ENCODE measurements around the gene TCP1.

The TCP1 gene

DNA sequence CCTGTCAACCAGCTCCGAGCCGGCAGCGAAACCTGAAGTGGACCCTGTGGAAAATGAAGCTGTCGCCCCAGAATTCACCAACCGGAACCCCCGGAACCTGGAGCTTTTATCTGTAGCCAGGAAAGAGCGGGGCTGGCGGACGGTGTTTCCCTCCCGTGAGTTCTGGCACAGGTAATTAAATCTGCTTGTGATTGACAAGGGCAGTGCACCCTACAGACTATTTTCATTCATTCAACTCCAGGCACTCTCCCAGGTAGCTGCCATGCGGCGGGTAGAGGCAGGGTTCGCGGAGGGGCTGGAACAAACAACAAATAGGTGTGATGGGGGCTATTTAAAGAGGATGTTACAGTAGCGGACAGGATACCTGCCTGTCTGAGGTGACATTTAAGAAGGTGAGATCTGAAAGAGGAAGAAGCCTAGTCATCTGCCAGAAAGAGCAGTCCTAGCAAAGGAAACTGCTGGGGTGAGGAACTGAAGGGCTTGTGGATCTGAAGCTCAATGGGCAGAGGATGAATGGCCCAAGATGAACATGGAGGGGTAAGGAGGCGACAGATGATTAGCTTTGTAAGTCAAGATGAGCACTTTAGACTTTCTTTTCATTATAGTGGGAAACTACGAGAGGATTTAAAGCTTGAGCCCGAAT lies 1.7 kb upstream of the TCP1 start:
- ATAC-seq, result no peak
- TF ChIP-seq SNAI2 (CRISPR knock-in tag; IDR thresholded peaks at IDR 0.05), result no peak
- TF ChIP-seq ESRRG (CRISPR knock-in tag; IDR thresholded peaks at IDR 0.05), result no peak
- TF ChIP-seq POU6F1 (CRISPR knock-in tag; IDR thresholded peaks at IDR 0.05; ENCODE audit: borderline replicate concordance, low read depth), result no peak
- no peak for TF ChIP-seq RARB (CRISPR knock-in tag; IDR thresholded peaks at IDR 0.05)
- TF ChIP-seq ZFP3 (CRISPR knock-in tag; IDR thresholded peaks at IDR 0.05), result no peak
- no peak for TF ChIP-seq ZFP30 (CRISPR knock-in tag; IDR thresholded peaks at IDR 0.05)

DNA sequence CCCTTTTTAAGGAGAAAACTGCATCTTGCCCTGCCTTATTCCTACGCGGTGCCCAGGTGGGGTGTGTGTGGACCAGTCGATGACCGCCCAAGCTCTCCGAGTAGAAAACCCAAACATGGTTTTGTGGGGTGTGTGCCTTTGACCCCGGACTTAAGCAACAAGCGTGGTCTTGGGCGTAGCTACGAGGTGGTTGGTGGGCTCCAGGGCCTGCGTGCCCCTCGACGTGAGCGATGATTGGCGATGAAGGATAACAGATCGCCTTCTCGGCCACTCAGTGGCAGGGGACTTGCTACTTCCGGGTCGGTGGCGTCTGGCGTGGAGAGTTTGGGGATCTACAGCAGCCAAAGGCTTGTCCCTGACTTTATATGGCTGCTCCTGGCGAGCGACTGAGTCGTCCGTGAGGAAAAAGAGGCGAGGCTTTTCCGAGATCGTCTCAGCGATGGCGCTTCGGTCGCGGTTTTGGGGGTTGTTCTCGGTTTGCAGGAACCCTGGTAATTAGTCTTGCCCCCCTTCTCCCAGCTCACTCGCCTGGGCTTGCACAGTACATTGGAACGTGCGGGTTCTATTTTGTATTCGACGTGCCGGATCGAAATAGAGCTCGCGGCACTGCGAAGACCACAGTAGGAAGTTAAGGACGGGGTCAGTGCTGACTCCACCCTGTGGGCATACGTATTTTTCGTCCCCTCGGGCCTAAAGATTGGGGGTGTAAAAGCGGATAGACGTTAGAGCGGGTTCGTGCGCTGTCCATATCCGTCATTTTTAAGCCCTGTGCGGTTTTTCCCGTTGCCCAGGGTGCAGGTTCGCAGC lies 950 bp upstream of the TCP1 start, which contains the start of gene MRPL18:
Gene MRPL18 (plus strand): TSS at position 319 of the 807 bp plus-strand sequence. CDS start 121 bp downstream, at position 440.
- no peak for TF ChIP-seq ZNF8 (CRISPR knock-in tag; IDR thresholded peaks at IDR 0.05)
- TF ChIP-seq ESRRG (CRISPR knock-in tag; IDR thresholded peaks at IDR 0.05), result no peak
- no peak for TF ChIP-seq SNAI2 (CRISPR knock-in tag; IDR thresholded peaks at IDR 0.05)
- TF ChIP-seq PPARA (CRISPR knock-in tag; IDR thresholded peaks at IDR 0.05; ENCODE audit: borderline replicate concordance), result no peak
- no peak for TF ChIP-seq PATZ1 (CRISPR knock-in tag; IDR thresholded peaks at IDR 0.05; ENCODE audit: borderline replicate concordance)
- TF ChIP-seq CSRNP3 (CRISPR knock-in tag; IDR thresholded peaks at IDR 0.05), result no peak
- no peak for TF ChIP-seq TSHZ2 (CRISPR knock-in tag; IDR thresholded peaks at IDR 0.05)
- no peak for TF ChIP-seq ZNF565 (CRISPR knock-in tag; conservative IDR thresholded peaks at IDR 0.05; ENCODE audit: low read depth)
- peak; percentile 93 for ATAC-seq

DNA sequence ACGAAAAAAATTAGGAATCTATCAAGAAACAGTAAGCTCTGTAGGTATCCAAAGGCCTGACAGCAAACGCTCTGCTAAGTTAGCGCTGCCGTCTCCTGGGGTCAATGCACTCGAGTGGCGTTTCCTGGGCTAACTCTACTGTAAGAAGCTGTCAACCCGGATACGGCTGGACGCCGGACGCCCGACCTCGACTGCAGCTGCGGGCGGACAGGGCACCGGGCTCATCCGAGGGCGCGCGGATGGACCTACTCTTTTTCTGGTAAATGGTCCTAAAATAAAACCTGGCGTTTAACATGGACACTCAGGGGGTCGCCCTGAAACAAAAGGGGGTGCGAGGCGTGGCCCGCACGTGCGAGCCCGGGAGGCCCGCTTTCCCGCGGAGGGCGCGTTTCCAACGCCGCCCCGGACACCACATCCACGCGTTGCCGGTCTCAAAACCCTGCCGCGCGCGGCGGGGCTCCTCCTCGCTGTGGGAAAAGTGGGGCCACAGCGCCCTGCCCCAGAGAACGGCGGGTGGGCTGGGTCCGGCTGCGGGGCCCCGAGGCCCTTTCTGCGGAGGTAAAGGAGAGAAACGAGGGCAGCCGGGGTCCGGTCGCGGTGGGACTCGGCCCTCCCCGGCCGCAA lies 537 bp downstream of the TCP1 start:
- TF ChIP-seq CSRNP3 (CRISPR knock-in tag; IDR thresholded peaks at IDR 0.05), result no peak
- no peak for TF ChIP-seq ZNF70 (CRISPR knock-in tag; IDR thresholded peaks at IDR 0.05)
- TF ChIP-seq TCF4 (CRISPR knock-in tag; IDR thresholded peaks at IDR 0.05; ENCODE audit: borderline replicate concordance), result no peak
- no peak for TF ChIP-seq POU6F1 (CRISPR knock-in tag; IDR thresholded peaks at IDR 0.05; ENCODE audit: borderline replicate concordance, low read depth)
- no peak for TF ChIP-seq PPARA (CRISPR knock-in tag; IDR thresholded peaks at IDR 0.05; ENCODE audit: borderline replicate concordance)
- TF ChIP-seq BACH2 (CRISPR knock-in tag; IDR thresholded peaks at IDR 0.05; ENCODE audit: borderline replicate concordance), result no peak
- no peak for TF ChIP-seq TSHZ2 (CRISPR knock-in tag; IDR thresholded peaks at IDR 0.05)
- no peak for TF ChIP-seq GLIS3 (CRISPR knock-in tag; IDR thresholded peaks at IDR 0.05)
- TF ChIP-seq ISL1 (CRISPR knock-in tag; IDR thresholded peaks at IDR 0.05), result no peak
- TF ChIP-seq RARB (CRISPR knock-in tag; IDR thresholded peaks at IDR 0.05), result no peak
- TF ChIP-seq ZFP3 (CRISPR knock-in tag; IDR thresholded peaks at IDR 0.05), result no peak
- no peak for TF ChIP-seq ZNF8 (CRISPR knock-in tag; IDR thresholded peaks at IDR 0.05)
- TF ChIP-seq ESRRG (CRISPR knock-in tag; IDR thresholded peaks at IDR 0.05), result no peak
- ATAC-seq, result peak; percentile 14
